ENCODE data around the gene RAB37.

Gene RAB37

DNA sequence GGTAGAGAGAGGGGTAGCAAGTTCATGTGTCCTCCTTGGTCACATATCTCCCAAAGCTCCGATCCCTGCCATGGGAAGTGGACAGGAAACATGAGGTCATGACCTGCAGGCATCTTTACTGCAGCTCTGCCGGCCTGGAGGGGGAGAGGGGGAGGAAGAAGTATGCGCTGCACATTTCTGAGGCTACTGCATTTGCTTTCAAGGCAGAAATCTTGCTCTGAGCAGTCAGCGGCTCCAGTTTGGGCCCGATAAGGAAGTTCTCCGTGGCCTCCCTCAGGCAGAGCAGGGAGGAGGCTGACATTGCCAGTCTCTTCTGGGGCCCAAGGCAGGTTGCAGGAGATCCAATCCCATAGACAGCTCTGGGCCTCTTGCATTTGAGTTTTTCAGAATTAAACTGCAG is 9.9 kb downstream of the RAB37 start:
- no peak for DNase-seq

DNA sequence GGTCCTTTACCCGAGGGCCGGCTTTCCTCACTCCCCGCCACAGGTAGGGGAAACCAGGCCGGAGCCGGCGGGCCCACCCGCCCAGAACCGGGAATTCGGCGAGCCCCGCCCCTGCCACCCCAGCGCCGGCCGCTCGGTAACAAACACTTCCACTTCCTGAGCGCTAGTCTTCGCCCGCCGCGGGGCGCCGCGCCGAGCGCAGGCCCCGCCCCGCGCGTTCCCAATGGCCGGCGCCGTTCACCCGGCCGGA is 11.1 kb downstream of the RAB37 start:
- DNase-seq, result no peak

GRCh38 chr17:74748529-74749278 is 11.6 kb downstream of the RAB37 start, which contains the start of gene NHERF1:
TSS of gene NHERF1 (plus strand) at chr17:74748628. CDS start at chr17:74748847, 219 bp downstream.
- DNase-seq, result peak; percentile 92

DNA sequence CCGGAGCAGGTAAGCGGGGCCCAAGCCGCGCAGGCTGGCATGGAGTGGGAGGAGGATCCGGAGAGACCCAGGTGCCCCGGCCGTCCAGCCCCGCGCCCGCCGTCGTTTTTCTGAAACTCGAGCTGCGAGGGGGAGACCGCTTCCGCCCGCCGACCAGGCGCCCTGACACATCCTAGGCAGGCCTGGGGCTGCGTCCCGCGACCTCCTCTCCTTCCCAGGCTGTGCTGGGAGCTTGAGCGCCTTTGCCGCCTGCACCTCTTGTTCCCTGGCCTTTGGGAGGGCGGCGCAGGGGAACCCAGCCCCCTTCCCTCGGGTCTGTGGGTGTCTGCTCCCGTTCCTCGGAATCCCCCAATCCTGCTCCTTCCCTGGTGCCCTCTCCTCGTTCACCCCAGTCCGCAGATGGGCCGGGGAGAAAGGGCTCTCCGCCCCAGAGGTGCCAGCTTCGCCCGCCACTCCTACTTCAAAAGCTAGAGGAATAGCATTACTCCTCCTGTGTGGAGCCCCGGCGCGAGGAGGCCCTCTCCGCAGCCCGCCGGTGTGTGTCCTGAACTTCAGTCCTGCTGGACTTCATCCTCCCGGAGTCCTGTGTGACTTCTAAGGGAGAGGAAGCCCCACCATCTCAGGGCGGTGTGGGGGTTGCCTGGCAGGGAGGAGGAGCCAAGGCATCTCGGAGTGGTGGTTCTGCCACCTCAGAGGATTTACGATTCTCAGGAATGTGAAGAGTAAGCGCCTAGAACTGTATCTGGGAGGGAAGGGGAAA is 12.4 kb downstream of the RAB37 start:
- peak; percentile 52 for DNase-seq

DNA sequence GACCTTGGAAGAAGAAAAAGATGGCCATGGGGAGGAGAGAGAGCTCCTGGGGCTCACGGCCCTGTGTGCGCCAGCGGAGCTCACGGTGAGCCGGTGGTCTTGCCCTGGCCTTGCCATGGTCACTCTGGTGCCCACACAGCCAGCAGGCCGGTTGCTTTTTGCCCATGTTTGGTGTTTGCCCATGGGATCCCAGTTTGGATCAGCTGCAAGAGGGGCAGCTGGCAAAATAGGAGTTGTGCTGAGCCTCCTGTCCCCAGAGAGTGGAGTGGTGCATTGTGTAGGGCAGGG is 12.9 kb downstream of the RAB37 start:
- DNase-seq, result no peak

DNA sequence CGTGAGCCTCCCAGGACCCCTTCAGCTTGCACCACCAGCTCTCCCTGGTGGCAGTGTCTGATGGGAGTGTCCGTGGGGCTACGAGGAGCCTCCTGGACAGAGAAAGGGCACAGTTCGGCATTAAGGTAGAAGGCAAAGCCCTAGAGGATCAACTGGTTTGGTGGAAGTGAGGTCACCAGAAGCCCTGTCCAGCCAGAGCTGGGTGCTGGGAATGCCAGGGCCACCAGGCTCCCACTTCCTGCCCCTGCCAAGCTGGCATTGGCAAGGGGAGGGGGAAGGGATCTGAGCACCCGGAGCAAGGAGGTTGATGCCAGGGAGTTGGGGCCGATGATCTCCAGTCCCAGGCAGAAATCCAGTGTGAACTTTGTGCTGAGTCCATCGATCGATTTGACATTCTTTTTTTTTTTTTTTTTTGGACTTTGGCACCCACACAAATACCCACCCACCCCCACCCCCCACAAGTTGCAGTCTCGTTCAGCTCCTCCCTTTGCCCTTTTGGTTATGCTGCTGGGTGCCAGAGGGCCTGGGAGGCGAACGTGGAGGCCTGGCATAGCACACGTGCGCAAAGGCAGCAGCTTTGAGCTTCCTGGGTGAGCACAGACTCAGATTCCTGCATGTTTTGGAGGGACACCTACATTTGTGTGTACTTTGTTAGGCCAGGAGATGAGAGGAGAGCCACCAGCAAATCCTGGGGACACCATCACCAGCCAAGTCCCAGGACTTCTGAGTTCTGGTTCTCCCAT is 13.4 kb downstream of the RAB37 start:
- no peak for DNase-seq

DNA sequence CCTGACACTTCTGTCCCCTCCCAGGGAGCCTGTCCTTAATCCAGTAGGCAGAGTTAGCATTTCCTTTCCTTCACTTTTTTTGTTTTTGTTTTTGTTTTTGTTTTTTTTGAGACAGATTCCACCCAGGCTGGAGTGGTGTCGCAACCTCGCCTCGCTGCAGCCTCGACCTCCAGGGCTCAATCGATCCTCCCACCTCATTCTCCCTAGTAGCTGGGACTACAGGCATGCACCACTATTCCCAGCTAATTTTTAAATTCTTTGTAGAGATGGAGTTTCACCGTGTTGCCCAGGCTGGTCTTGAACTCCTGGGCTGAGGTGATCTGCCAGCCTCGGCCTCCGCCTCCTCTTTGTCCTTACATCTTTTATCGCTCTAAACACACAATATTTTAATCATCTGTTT is 15.4 kb downstream of the RAB37 start:
- no peak for DNase-seq

- DNase-seq, result no peak
Observed at GRCh38 chr17:74752822-74753401, 15.9 kb downstream of the RAB37 start.

DNA sequence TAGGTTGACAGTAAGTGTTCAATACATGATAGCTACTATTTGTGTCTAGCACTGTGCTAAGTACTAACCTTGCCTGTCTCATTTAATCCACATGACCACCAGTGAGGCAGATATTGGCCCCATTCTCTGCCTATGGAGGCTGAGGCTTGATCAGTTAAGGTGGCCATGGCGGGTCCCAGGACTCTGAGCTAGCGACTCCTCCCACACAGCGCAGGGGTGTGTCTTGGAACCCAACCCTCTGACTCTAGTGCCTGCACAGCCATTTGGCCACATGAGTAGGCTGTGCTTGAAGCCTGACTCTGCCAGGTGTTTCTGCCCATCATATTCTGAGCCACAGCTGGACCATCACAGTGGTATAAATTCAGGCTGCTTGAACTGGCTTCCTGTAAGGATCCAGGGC is 17.8 kb downstream of the RAB37 start:
- DNase-seq, result no peak

DNA sequence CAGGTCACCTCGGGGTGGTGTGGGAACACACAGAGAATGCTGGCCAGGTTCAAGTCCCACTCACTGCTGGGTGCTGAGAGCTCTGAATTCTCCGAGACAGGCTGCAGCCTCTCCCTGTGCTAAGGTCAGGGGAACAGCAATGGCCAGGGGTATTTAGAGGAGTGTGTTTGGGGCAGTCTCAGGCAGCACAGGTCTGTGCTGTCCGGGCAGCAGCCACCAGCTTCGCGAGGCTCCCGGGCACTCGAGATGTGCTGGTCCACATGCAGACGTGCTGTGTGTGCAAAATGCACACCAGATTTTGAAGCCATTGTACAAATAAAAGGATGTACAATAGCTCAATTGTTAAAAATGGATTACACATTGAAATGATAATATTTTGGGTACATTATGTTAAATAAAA is 18.5 kb downstream of the RAB37 start:
- DNase-seq, result no peak

- no peak for DNase-seq
Observed at GRCh38 chr17:74756891-74757290, 19.8 kb downstream of the RAB37 start.

DNA sequence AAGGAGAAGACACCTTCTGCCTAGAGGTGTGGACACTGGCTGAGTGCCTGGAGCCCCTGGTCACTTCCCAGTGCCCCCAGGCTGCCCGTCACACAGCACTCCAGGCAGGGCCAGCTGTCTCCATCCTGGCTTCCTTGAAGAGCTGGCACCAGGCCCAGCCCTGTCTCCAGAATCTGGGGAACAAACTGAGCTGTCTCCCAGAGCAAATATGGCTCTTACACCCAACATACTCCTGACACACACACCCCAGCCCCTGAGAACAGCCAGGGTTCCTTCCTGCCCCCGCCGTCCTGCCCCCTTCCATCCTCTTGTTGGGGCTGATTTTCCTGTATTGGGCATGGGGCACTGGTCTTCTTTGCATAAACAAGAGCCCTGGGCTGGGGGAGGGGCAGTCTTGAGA is 20.4 kb downstream of the RAB37 start:
- no peak for DNase-seq

GRCh38 chr17:74757931-74758847 is 21.1 kb downstream of the RAB37 start:
- no peak for DNase-seq

GRCh38 chr17:74758848-74759168 is 21.8 kb downstream of the RAB37 start:
- no peak for DNase-seq

DNA sequence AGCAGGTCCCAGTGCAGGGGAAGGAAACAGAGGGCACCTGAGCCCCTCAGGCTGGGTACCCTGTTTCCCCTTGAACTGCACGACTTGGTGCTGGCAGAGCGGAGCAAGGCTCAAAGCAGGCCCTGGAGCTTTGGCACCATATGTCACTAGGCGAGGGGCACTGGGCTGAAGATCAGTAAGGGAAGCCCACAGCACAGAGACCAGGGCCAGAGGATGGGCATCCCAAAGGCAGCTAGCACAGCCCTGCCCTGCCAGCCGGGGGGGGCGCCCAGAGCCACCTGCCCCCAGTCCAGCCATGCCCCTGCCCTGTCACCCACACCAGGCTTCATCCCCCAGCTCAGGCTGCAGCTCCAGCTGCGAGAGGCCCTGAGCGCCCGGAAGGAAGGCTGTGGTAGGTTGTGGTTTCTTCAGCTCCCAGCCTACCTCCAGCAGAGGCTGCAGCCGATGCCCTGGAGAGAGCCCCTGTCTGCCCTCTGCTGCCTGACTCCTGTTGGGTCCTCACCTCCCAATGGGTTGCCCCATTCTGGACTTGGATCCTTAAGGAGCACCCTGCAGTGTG is 22.3 kb downstream of the RAB37 start:
- no peak for DNase-seq

GRCh38 chr17:74759941-74760340 is 22.9 kb downstream of the RAB37 start:
- DNase-seq, result no peak

DNA sequence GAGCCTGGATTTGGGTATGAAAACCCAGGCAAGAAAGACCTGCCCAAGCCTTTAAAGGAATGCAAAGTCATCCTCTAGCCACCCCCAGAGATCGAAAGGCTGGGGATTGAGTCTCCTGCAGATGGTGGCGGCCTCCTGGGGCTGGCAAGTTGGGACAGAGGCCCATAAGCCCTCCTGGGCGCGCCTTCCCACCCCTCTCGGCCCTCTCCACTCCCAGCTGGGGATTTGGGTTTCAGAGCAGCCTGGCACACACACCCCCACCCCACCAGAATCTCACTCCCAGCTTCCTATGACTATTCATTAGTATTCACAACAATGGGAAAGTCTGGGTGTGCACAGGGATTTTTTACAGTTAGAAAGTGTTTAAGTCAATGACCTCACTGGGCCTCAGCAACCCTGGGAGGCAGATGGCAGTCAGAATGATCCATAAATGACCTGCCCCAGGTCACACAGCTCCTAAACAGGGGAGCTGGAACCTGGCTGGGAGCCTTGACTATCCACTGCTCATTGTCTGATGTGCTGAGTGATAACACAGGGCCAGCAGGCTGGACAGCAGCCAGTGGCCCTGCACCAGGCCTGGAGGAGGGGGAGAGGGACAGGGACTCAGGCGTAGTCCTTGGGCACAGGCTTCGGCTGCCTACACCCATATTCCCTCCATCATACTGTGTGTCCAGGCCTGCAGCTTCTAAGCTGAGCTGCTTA is 23.5 kb downstream of the RAB37 start:
- DNase-seq, result no peak

GRCh38 chr17:74761419-74761818 is 24.4 kb downstream of the RAB37 start:
- DNase-seq, result no peak

DNA sequence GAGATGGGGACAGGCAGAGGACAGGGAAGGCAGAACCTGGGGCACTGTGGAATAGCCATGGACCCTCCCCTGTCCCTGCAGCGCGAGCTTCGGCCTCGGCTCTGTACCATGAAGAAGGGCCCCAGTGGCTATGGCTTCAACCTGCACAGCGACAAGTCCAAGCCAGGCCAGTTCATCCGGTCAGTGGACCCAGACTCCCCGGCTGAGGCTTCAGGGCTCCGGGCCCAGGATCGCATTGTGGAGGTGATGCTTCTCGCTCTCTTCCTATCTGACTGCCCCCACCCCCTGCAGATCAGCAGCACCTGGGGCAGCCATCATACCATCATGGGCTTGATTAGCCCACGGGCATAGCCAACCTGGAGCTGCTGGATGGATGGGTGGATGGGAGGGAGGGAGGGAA is 24.9 kb downstream of the RAB37 start:
- no peak for DNase-seq

DNA sequence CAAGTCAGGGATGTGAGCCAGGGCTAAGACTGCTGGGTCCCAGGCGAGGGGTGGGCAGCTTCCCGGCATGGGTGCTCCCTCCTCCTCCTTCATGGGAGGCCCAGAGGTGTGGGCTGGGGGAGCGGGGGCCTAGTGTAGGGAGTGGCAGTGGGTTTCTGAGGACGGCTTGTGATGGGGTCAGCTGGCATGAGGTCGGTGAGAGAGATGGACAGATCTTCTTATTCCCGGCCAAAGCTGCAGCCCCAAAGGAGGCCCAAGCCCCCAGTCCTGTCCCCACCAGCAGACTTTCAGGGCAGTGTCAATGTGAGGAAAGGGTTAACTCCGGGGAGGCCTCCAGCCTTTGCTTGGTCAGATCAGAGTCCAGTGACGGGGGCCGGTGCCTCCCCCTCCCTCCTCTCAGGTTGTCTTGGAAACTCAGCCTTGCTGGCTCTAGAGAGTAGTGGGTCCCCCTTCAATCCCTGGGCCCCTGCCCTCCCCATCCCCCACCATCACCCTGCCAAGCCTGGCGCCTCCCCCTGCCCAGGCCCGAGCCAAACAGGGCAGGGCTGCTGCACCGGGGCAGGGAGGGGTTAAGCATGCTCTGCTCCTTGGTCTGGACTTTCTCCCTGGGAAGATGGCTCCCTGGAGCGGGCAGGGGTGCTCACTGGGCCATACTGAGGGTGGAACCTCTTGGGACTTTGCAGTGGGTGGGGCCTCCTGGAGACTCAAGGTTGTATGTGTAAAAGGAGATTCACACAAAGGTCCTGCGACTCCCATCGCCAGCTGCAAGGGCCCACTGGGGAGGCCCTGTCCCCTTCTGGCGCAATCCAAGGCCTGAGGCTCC is 26.7 kb downstream of the RAB37 start:
- DNase-seq, result peak; percentile 65

- no peak for DNase-seq
Observed at GRCh38 chr17:74764751-74765286, 27.8 kb downstream of the RAB37 start.

Measured in retina (tissue), 1 donor.